IPS-15b (cell line): ENCODE results near the gene TCEA2.
A peak's percentile ranks its signal among the peaks of the same experiment; 100 is the strongest.
"Not testable (repeated sequence)": the region's sequence is repeated elsewhere in the genome, so short reads cannot be mapped to it uniquely, and the experiment has no call there.

Experiments used
- H3K27me3 ChIP-seq: one replicate; pipeline ENCODE4 v1.6.1; 2013; ENCODE audit warnings: low read length; ENCODE audit not compliant: control insufficient read depth, insufficient read depth
- H3K36me3 ChIP-seq: one replicate; pipeline ENCODE4 v1.6.1; 2013; ENCODE audit warnings: low read length; ENCODE audit not compliant: control insufficient read depth, insufficient read depth
- H3K4me1 ChIP-seq: one replicate; pipeline ENCODE4 v1.6.1; 2013; ENCODE audit warnings: mild to moderate bottlenecking, low read length; ENCODE audit not compliant: control insufficient read depth, insufficient read depth
- H3K4me3 ChIP-seq: one replicate; pipeline ENCODE4 v1.5.1; 2013; ENCODE audit warnings: low read depth, low read length
- H3K9ac ChIP-seq: one replicate; pipeline ENCODE4 v1.6.1; 2013; ENCODE audit warnings: low read depth, mild to moderate bottlenecking, low read length
- H3K9me3 ChIP-seq: one replicate; pipeline ENCODE4 v1.6.1; 2013; ENCODE audit warnings: mild to moderate bottlenecking, low read length; ENCODE audit not compliant: control insufficient read depth, insufficient read depth

The TCEA2 gene

DNA sequence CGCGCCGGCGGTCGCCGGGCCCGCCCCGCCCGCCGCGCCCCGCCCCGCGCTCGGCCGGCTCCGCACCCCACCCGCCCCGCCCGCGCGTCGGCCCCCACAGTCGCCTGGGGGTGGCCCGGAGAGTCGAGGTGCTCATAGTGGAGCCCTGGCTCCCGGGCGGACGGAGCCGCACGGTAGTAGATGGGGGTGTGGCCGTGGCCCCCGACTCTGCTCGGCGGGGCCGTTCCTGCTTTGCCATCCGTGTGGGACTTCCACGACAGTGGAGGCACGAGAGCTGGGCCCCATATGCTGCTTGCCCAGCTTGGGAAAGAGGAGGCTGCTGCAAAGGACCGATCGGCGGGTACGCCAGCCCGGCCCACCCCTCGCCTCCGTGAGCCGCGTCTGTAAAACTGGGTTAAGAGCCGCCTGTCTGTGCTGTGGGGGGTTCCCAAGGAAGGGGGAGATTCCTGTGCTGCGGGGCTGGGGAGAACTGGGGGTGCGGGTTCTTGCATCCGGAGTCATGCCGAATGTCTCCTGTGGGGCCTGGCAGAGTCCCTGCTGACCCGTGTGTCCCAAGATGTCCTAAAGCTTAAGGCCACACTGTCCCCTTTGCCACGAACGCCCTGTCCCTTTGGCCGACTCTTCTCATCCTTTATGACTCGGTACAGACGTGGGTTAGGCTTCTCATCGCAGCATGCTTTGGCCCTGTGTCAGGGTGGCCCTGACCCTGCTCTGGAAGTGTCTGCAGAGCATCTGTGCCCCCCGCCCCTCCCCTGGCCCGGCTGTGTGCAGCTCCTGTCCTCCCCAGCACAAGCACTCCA lies 17.2 kb downstream of the TCEA2 start, which contains the start of gene OPRL1:
Gene OPRL1 (plus strand): TSS at position 70 of the 800 bp plus-strand sequence. CDS start 12,639 bp downstream, outside the sequence.
- peaks cover 7% of the 10 kb centered on the region for H3K4me1 ChIP-seq
- no peaks in the 10 kb centered on the region for H3K36me3 ChIP-seq
- peak within 1 kb of the TSS; percentile 60 for H3K9ac ChIP-seq
- peak within 1 kb of the TSS; percentile 73 for H3K4me3 ChIP-seq
- peaks cover 34% of the 10 kb centered on the region for H3K27me3 ChIP-seq
- no peaks in the 10 kb centered on the region for H3K9me3 ChIP-seq

DNA sequence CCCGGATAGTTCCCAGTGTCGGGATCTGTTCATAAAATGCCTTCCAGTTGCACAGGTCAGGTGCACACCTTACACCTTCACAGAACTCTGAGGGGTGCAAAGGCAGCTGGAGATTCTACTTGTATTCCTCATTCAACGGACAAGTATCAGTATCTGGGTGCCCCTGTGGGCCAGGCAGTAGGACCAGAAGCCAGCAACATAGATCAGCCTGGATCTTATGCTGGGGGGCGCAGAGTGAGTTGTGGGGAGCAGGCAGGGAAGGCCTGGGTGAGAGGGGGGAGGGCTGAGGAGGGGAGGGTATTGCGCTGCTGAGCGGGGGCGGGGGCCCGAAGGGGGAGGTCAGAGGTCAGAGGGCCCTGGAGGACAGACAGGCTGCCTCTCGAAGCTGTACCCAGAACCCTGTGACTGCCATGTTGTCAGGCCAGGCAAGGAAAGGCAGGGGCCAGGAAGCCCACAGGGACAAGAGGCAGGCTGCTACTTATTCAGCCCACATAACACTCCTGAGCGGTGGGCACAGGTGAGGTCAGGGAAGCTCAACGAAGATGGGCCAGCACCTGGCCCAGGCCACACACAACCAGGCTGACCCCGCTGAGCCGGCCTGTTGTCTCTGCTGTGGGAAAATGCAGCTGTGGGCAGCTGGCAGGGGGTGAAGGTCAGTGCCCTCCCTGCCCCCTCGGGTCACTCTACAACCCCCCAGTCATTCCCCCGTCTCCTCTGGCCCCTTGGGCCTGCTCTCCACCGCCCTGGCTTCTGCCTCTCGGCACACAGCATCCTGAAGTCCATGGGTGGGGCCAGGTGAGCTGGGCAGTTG lies 18.0 kb downstream of the TCEA2 start:
- Histone ChIP-seq H3K9me3 (no peaks in the 10 kb centered on the region), H3K4me1 (peaks cover 8% of the 10 kb centered on the region), H3K27me3 (peaks cover 40% of the 10 kb centered on the region), H3K9ac (no peak overlapping the region), H3K36me3 (no peaks in the 10 kb centered on the region), H3K4me3 (peak overlapping the region; percentile 73)

DNA sequence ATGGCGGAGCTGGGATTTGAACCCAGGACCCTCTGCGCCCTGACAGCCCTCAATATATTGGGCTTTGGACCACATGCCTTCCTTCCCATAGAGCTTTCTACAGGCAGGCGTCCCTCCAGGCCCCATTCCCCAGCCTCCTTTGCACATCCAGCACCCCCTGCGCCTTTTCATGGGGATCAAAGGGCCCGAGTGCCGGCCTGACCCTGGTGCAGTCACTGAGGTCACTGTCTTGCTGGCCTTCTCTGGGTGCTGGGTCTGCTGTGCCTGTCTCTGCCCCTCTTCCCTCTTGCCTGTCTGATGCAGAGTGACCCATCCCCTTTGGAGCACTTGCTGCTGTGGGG lies 18.6 kb downstream of the TCEA2 start:
- peaks cover 8% of the 10 kb centered on the region for H3K4me1 ChIP-seq
- no peak overlapping the region for H3K9ac ChIP-seq
- H3K4me3 ChIP-seq = no peak overlapping the region
- no peaks in the 10 kb centered on the region for H3K36me3 ChIP-seq
- no peaks in the 10 kb centered on the region for H3K9me3 ChIP-seq
- H3K27me3 ChIP-seq = peaks cover 40% of the 10 kb centered on the region

DNA sequence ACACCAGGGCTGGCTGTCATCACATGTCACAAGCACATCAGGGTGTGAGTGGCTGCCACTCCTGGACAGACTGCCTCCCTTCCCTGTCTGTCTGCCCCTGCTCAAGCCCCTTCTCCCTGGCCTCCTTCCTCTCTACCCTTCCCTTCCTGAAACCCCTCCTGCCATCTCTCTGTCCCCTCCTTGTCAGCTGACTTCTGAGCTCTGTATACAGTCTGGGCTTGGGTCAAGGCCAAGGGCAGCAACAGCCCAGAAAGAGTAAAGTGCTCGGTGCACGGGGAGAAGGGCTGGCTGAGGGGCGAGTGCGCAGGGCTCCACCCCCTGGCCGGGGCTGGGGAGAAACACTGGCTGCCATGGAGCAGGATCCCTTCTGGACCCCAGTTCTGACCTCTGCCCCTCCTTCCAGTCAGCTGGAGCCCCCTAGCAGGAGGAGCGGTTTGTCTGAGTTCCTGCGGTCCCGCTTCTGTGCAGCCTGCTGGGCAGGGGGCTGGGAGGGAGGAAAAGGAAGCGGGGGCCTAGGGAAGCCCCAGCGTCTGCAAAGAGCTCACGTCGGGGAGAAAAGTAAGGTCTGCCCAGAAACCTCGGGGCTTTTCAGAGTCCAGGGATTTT lies 19.2 kb downstream of the TCEA2 start:
- peaks cover 8% of the 10 kb centered on the region for H3K4me1 ChIP-seq
- no peaks in the 10 kb centered on the region for H3K36me3 ChIP-seq
- peaks cover 40% of the 10 kb centered on the region for H3K27me3 ChIP-seq
- no peak overlapping the region for H3K9ac ChIP-seq
- H3K9me3 ChIP-seq = no peaks in the 10 kb centered on the region
- H3K4me3 ChIP-seq = peak overlapping the region; percentile 8

DNA sequence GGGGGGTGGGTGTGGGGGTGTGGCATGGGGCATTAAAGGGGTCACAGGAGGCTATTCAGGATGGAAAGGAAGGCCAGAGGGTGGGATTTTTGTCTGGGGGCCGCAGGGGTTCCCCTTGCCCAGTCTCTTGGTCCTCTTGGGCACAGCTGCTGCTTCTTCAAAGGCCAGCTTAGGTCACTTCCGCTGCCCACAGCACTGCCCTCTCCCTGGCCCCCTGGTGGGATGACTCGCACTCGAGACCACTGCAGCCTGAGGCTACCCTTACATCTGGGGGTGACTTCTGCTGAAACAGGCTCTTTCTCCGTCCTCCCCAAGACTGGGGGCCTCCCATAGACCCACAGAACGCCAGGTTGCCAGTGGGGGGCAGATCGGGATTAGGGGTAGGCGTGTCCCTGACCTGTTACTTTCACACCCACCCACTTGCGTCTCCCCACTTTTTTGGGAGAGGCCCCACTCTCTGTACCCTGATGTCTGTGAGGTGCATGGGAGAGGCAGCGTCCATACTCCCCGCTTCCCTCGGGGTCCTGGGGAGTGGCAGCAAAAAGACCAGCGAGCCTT lies 19.9 kb downstream of the TCEA2 start:
- Histone ChIP-seq H3K9ac (no peak overlapping the region), H3K4me3 (peak overlapping the region; percentile 48), H3K9me3 (no peaks in the 10 kb centered on the region), H3K4me1 (peaks cover 8% of the 10 kb centered on the region), H3K27me3 (peaks cover 40% of the 10 kb centered on the region), H3K36me3 (no peaks in the 10 kb centered on the region)

DNA sequence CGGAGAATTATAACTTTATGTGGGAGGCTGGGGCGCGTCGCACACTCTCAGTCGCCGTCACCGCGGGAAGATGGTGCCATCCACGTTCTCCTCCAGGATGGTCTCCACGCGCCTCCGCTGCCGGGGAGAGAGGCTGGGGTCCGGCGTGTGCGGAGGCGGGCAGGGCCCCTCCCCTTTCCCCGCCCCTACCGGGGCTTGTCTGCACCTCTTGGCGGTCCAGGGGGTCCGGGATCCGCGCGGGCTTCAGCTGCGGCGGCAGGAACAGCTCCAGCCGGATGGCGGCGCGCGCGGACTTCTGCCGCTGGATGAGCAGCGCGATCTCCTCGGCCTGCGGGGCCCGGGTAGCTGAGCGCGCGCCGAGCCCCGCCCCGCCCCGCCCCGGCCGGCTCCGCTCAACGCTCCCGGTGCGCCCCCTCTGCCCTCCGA lies 20.4 kb downstream of the TCEA2 start:
- no peak overlapping the region for H3K9ac ChIP-seq
- no peaks in the 10 kb centered on the region for H3K9me3 ChIP-seq
- no peaks in the 10 kb centered on the region for H3K36me3 ChIP-seq
- H3K27me3 ChIP-seq = peaks cover 40% of the 10 kb centered on the region
- H3K4me3 ChIP-seq = peak overlapping the region; percentile 51
- H3K4me1 ChIP-seq = peaks cover 8% of the 10 kb centered on the region

DNA sequence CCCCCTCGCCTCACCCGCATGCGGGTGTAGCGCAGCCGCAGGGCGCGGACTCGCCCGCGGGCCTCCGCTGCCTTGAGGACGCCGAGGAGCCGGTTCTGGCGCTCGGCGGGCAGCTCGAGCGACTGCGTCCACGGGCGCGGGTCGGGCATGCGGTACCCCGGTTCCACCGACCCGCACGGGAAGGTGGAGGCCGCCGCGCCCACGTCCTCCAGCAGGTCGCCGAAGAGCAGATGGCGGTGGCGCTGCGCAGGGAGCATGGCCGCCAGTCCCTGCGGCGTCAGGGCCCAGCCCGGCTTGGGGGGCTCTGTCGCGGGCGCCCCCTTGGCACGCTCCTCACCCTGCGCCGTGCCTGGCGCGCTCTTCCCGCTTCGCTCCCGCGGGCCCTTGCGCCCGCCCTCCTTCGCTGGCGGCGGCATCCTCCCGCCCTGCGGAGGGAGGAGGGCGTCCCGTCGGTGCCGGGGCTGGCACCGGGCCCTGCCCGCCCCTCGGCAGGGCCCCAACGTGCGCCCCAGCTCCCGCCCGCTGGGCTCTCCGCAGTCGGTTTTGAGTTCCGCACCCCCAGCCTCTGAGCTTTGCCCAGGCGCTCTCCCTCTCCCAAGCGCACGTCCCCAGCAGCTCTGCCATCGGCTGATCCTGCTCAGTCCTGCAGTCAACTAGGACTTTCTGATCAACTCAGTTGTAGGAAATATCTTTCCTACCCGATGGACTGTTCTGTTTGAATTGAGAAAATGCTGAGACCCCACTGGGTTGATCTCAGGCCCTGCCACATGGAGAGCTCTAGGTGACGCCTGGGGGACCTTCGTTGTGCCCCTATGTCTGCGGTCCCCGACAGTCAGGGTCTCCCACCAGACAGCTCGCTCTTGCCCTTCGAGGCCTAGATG lies 21.0 kb downstream of the TCEA2 start, which contains the start of gene LKAAEAR1:
Gene LKAAEAR1 (minus strand): TSS at position 595 of the 881 bp plus-strand sequence. CDS start 179 bp downstream, at position 416.
- H3K9me3 ChIP-seq = no peaks in the 10 kb centered on the region
- H3K36me3 ChIP-seq = no peaks in the 10 kb centered on the region
- peaks cover 8% of the 10 kb centered on the region for H3K4me1 ChIP-seq
- peak within 1 kb of the TSS; percentile 51 for H3K4me3 ChIP-seq
- H3K27me3 ChIP-seq = peaks cover 40% of the 10 kb centered on the region
- peak within 1 kb of the TSS; percentile 47 for H3K9ac ChIP-seq

DNA sequence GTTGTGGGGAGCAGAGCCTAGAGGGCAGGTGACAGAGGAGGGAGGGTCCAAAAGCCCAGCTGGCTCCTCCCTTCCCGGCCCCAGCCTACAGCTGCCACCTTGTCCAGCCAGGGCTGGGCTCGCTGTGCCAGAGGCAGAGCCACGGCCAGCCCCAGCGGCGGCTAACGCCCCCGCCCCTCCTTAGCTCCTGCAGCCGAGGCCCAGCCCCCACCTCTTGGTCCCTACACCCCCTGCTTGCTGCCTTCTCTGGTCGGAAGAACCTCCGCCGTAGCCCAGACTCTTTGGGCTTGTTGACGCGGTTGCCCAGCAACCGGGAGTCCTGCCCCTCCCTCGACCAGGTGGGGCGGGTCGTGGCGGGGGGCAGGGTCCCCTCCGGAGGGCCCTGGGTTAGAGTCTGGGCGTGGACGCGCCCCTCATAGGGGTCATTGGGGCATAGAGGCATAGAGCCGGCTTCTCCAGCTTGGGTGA lies 21.7 kb downstream of the TCEA2 start:
- H3K4me3 ChIP-seq = peak overlapping the region; percentile 51
- H3K9me3 ChIP-seq = no peaks in the 10 kb centered on the region
- H3K27me3 ChIP-seq = peaks cover 40% of the 10 kb centered on the region
- no peak overlapping the region for H3K9ac ChIP-seq
- peaks cover 8% of the 10 kb centered on the region for H3K4me1 ChIP-seq
- H3K36me3 ChIP-seq = no peaks in the 10 kb centered on the region

DNA sequence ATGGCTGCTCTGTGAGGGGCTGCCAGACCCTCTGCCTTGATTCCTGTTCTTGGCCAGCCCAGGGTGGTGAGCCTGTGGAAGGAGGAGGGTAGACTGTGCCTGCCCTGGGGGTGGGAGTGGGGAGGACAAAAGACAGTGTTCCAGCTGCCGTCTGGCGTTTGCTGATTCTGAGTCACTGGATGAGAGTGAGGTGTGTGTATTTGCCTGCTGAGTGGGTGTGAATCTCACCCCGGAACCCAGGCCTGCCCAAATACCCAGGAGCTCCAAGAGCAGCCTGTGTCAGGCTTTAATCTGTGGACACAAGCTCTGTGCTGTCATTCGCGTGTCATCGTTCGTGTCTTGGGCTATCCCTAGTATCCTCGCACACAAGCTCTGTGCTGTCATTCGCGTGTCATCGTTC lies 23.8 kb downstream of the TCEA2 start:
- Histone ChIP-seq H3K4me1 (peaks cover 8% of the 10 kb centered on the region), H3K36me3 (no peaks in the 10 kb centered on the region), H3K9ac (no peak overlapping the region), H3K4me3 (no peak overlapping the region), H3K27me3 (peaks cover 27% of the 10 kb centered on the region), H3K9me3 (no peaks in the 10 kb centered on the region)

DNA sequence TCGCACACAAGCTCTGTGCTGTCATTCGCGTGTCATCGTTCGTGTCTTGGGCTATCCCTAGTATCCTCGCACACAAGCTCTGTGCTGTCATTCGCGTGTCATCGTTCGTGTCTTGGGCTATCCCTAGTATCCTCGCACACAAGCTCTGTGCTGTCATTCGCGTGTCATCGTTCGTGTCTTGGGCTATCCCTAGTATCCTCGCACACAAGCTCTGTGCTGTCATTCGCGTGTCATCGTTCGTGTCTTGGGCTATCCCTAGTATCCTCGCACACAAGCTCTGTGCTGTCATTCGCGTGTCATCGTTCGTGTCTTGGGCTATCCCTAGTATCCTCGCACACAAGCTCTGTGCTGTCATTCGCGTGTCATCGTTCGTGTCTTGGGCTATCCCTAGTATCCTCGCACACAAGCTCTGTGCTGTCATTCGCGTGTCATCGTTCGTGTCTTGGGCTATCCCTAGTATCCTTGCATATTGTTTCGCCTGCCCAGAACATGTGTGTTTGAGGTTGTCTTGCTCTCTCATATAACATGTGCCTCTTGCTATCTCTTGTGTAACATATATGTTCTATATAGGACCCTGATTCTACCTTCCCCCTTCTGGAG lies 24.3 kb downstream of the TCEA2 start:
- H3K4me3 ChIP-seq, H3K9ac ChIP-seq, H3K36me3 ChIP-seq, H3K9me3 ChIP-seq: not testable (repeated sequence)
- H3K4me1 ChIP-seq = peaks cover 11% of the 10 kb centered on the region
- peaks cover 24% of the 10 kb centered on the region for H3K27me3 ChIP-seq
